ENCODE measurements around the gene JPH2.
A peak's percentile ranks its signal among the peaks of the same experiment; 100 is the strongest.
"Not testable (repeated sequence)": the region's sequence is repeated elsewhere in the genome, so short reads cannot be mapped to it uniquely, and the experiment has no call there.

The JPH2 gene

GRCh38 chr20:44211177-44212039 lies 24.4 kb upstream of the JPH2 start:
- DNase-seq (ENCODE audit: low read depth in 2 of 2), result no peak

- DNase-seq (ENCODE audit: low read depth in 2 of 2), result peak; percentile 96 to 97
Measured at GRCh38 chr20:44210406-44211176, 23.6 kb upstream of the JPH2 start, which contains the start of gene OSER1. TSS of gene OSER1 (minus strand) at chr20:44210771. CDS start at chr20:44206957, 3,814 bp downstream.

- DNase-seq (ENCODE audit: low read depth in 2 of 2), result no peak
Measured at GRCh38 chr20:44209686-44210405, 22.9 kb upstream of the JPH2 start.

GRCh38 chr20:44208770-44209169 lies 21.8 kb upstream of the JPH2 start:
- no peak for DNase-seq (ENCODE audit: low read depth in 2 of 2)

- no peak for DNase-seq (ENCODE audit: low read depth in 2 of 2)
Measured at GRCh38 chr20:44208165-44208564, 21.2 kb upstream of the JPH2 start.

- DNase-seq (ENCODE audit: low read depth in 2 of 2), result no peak
Measured at GRCh38 chr20:44207126-44207723, 20.2 kb upstream of the JPH2 start.

- DNase-seq (ENCODE audit: low read depth in 2 of 2), result no peak
Measured at GRCh38 chr20:44206132-44206531, 19.1 kb upstream of the JPH2 start.

GRCh38 chr20:44204832-44205215 lies 17.8 kb upstream of the JPH2 start:
- no peak for DNase-seq (ENCODE audit: low read depth in 2 of 2)

- no peak for DNase-seq (ENCODE audit: low read depth in 2 of 2)
Measured at GRCh38 chr20:44204156-44204831, 17.3 kb upstream of the JPH2 start.

- no peak for DNase-seq (ENCODE audit: low read depth in 2 of 2)
Measured at GRCh38 chr20:44203161-44203560, 16.2 kb upstream of the JPH2 start.

GRCh38 chr20:44200983-44201382 lies 14.0 kb upstream of the JPH2 start:
- no peak for DNase-seq (ENCODE audit: low read depth in 2 of 2)

- no peak for DNase-seq (ENCODE audit: low read depth in 2 of 2)
Measured at GRCh38 chr20:44200371-44200770, 13.4 kb upstream of the JPH2 start.

GRCh38 chr20:44199877-44200276 lies 12.9 kb upstream of the JPH2 start:
- no peak for DNase-seq (ENCODE audit: low read depth in 2 of 2)

GRCh38 chr20:44198872-44199271 lies 11.9 kb upstream of the JPH2 start:
- DNase-seq (ENCODE audit: low read depth in 2 of 2), result no peak

GRCh38 chr20:44196271-44196670 lies 9.3 kb upstream of the JPH2 start:
- no peak for DNase-seq (ENCODE audit: low read depth in 2 of 2)

- no peak for DNase-seq (ENCODE audit: low read depth in 2 of 2)
Measured at GRCh38 chr20:44195605-44196004, 8.6 kb upstream of the JPH2 start.

- DNase-seq (ENCODE audit: low read depth in 2 of 2), result no peak
Measured at GRCh38 chr20:44193801-44194200, 6.8 kb upstream of the JPH2 start.

- not testable (repeated sequence) for DNase-seq (ENCODE audit: low read depth in 2 of 2)
Measured at GRCh38 chr20:44191640-44192039, 4.7 kb upstream of the JPH2 start.

GRCh38 chr20:44190197-44190852 lies 3.3 kb upstream of the JPH2 start:
- not testable (repeated sequence) for DNase-seq (ENCODE audit: low read depth in 2 of 2)

- no peak for DNase-seq (ENCODE audit: low read depth in 2 of 2)
Measured at GRCh38 chr20:44188752-44189151, 1.8 kb upstream of the JPH2 start.
